ENCODE data around the gene ZCRB1.
A peak's percentile ranks its signal among the peaks of the same experiment; 100 is the strongest.

The ZCRB1 gene

GRCh38 chr12:42326541-42327226 is 790 bp upstream of the ZCRB1 start:
- TF ChIP-seq CTCF (conservative IDR thresholded peaks at IDR 0.05; ENCODE audit: low read length): no peak
- H3K4me3 ChIP-seq (ENCODE audit: low read length): peak overlapping the region; percentile 79
- peak; percentile 51 for DNase-seq (ENCODE audit: low read depth)

GRCh38 chr12:42325326-42325652 is 605 bp downstream of the ZCRB1 start:
- DNase-seq (ENCODE audit: low read depth): no peak
- no peak for TF ChIP-seq CTCF (conservative IDR thresholded peaks at IDR 0.05; ENCODE audit: low read length)
- peak overlapping the region; percentile 79 for H3K4me3 ChIP-seq (ENCODE audit: low read length)

- H3K4me3 ChIP-seq (ENCODE audit: low read length): no peak overlapping the region
- no peak for TF ChIP-seq CTCF (conservative IDR thresholded peaks at IDR 0.05; ENCODE audit: low read length)
- DNase-seq (ENCODE audit: low read depth): no peak
Measured at GRCh38 chr12:42323856-42324255, 2.0 kb downstream of the ZCRB1 start.

- TF ChIP-seq CTCF (conservative IDR thresholded peaks at IDR 0.05; ENCODE audit: low read length): no peak
- H3K4me3 ChIP-seq (ENCODE audit: low read length): no peak overlapping the region
- no peak for DNase-seq (ENCODE audit: low read depth)
Measured at GRCh38 chr12:42322567-42322966, 3.3 kb downstream of the ZCRB1 start.

- H3K4me3 ChIP-seq (ENCODE audit: low read length): no peak overlapping the region
- no peak for TF ChIP-seq CTCF (conservative IDR thresholded peaks at IDR 0.05; ENCODE audit: low read length)
- DNase-seq (ENCODE audit: low read depth): no peak
Measured at GRCh38 chr12:42320796-42321195, 5.1 kb downstream of the ZCRB1 start.

- no peak for DNase-seq (ENCODE audit: low read depth)
- H3K4me3 ChIP-seq (ENCODE audit: low read length): no peak overlapping the region
- TF ChIP-seq CTCF (conservative IDR thresholded peaks at IDR 0.05; ENCODE audit: low read length): no peak
Measured at GRCh38 chr12:42315108-42315507, 10.8 kb downstream of the ZCRB1 start.

GRCh38 chr12:42309996-42310395 is 15.9 kb downstream of the ZCRB1 start:
- H3K4me3 ChIP-seq (ENCODE audit: low read length): no peak overlapping the region
- DNase-seq (ENCODE audit: low read depth): no peak
- TF ChIP-seq CTCF (conservative IDR thresholded peaks at IDR 0.05; ENCODE audit: low read length): no peak

All from AG10803 (cell line).